ENCODE measurements around the gene PCDH9.

Gene PCDH9

DNA sequence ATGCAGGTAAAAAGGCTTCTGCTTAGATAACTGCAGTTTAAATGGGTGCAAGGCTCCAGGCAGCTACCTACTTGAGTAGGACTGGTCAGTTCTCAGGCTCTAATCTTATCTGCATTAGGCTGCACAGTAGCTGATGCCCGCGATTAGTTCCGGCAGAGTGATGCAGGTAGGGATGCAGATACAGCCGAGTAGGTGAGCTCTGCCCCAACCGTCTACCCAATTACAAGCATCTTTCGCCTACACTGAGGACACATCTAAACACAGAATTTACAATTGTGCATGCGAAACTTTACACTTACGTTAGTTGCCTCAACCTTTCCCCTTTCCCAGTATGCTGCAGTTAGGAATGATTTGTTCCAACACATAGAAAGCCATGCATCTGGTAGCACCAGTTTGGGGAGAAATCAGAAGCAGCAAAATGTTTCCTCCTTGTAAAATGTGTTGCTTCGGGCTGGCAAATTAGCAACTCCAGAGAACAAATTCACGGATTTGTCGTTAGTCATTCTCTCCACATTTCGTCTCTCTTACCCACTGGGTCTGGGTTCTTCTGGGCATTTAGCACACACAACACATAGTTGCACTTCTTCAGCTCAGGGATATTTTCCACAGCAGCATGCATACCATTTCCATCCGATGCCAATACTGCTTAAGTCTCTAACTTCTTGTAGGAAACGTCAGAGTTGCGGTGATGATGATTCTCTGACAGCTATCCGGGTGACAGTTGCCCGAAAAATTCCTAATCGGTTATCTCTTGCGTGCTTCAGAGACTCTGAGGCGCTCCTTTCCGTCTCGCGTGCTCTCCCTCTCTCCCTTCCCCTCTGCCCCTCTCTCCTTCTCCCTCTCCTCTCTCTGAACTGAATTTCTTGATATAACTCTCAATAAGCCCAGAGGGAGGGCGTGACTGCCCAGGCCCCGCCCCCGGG, at the start of gene PCDH9:
Gene PCDH9 (minus strand): TSS at position 856 of the 923 bp plus-strand sequence. CDS start 1,896 bp downstream, outside the sequence.
- peak; percentile 20 to 40 for DNase-seq

- no peak for DNase-seq
These were observed 48.1 kb upstream of the PCDH9 start for GRCh38 chr13:67278235-67278634.

DNA sequence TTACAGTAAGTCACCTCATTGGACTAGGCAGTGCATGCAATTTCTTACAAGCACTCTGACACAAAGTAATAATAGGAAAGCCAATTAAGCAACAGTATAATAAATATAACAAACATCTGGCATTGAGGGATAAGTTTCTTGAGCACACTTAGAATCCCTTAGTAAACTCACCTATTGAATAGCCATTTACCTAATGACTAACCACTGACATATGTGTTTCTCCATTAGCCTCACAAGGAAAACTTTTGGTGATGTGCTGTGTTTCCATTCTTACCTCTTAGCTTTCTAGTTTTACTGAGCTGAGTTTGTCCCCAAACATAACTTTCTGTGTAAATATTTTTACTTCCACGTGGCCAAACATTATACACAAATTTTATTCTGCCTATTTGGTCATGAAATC, 47.4 kb upstream of the PCDH9 start:
- no peak for DNase-seq

GRCh38 chr13:67275351-67275960, 45.3 kb upstream of the PCDH9 start:
- no peak for DNase-seq

GRCh38 chr13:67273001-67273400, 42.9 kb upstream of the PCDH9 start:
- no peak for DNase-seq

DNA sequence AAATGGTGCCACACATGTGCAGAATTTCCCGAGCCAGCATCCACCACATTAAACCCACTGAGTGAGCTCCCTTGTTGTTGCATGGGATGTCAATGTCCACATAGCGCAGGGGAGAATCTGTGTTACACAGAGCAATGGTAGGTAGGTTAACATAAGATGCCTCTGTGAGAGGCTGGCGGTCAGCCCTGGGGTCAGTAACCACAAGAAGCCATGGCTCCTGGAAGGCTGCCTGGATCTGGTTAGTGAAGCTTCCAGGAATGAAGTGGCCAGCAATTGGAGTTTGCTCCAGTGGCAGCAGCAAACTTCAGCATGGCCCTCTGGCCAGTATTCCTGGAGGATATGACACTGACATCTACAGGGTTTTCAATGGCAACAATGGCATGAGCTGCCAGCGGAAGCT, 37.0 kb upstream of the PCDH9 start:
- no peak for DNase-seq

GRCh38 chr13:67259208-67259607, 29.1 kb upstream of the PCDH9 start:
- DNase-seq, result no peak

DNA sequence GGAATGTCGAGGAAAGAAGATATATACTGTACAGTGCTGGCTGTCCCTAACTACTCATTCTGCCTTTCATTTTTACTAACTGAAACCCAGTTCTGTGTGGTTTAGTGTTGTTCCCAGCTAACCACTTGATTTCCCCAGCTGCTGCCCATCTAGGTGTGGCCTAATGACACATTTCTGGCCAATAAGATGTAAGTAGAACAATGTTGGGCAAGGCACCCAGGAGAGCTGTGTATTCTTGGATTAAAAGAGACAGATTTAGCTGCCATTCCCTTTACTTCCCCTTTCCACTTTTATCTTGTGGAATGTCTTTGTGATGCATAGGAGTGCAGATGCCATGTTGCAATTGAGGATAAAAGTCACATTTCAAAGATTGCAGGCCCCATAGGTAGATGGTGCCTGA, 28.3 kb upstream of the PCDH9 start:
- no peak for DNase-seq

DNA sequence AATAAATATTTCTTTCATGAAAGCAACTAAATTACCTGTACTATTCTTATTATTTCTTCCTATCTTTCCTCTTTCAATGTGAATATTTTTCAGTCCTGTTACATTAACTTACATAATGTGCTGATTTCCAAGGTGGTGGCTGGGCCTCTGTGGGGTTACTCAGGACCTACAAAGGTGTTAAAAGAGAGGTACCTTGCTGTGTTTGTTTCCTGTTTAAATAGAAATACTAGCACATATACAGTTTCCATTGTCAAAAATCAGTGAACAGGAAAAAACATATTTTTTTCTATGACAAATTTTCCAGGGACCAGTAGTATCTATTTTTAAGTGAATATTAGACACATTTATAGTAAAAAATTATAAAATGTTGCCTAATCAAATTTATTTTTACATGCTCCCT, 8.7 kb upstream of the PCDH9 start:
- DNase-seq, result no peak

- no peak for DNase-seq
These were observed 8.2 kb upstream of the PCDH9 start for GRCh38 chr13:67238277-67238859.

DNA sequence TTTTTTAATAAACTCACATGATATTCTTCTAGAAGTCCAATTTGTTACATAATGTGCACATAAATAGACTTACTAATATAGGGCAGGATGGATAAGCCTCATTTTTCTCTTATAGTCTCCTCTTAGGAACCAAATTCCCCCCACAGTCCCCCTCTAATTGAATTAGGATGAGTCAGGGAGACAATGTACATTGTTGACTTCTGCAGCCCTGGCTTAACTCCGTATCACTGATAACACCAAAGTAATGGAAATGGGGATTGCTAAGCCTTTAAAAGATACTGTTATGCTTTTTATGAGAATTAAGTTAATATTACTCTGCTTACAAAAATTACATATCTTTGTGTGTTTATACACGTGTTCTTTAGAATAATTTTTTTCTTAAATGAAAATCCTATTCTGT, 5.1 kb upstream of the PCDH9 start:
- no peak for DNase-seq

- DNase-seq, result no peak
These were observed 2.2 kb upstream of the PCDH9 start for GRCh38 chr13:67232384-67232783.

DNA sequence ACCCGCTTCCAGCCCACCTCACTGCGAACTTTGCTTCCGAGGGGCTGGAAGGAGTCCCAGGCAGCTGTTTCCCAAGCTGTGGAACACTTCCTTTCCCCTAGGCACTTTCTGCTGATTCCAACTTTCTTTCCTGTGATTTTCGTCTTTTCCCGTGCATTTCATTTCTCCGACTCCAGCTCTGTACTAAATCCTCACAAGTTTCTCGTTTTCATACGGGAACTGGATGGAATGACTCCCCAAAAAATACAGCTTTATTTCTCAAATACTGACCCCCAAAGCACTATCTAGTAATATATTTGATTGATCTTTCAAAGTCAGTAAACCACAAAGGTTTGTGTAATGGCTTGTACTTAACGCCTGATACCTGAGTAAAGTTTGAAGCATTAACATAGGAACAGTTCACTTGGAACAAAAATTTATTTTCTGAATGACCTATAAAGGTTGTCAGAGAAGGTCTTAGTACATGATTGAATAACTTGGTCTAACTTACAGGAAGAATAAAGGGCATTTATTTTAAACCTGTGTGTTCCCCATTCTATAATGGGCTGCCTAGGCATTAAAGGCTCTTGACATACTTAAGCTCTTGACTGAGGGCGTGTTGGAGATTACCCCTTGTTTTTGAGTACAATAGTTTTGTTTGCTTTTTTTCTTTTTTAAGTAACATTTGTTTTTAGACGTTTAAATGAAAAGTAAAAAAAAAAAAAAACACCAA, 1.3 kb upstream of the PCDH9 start:
- DNase-seq, result no peak

DNA sequence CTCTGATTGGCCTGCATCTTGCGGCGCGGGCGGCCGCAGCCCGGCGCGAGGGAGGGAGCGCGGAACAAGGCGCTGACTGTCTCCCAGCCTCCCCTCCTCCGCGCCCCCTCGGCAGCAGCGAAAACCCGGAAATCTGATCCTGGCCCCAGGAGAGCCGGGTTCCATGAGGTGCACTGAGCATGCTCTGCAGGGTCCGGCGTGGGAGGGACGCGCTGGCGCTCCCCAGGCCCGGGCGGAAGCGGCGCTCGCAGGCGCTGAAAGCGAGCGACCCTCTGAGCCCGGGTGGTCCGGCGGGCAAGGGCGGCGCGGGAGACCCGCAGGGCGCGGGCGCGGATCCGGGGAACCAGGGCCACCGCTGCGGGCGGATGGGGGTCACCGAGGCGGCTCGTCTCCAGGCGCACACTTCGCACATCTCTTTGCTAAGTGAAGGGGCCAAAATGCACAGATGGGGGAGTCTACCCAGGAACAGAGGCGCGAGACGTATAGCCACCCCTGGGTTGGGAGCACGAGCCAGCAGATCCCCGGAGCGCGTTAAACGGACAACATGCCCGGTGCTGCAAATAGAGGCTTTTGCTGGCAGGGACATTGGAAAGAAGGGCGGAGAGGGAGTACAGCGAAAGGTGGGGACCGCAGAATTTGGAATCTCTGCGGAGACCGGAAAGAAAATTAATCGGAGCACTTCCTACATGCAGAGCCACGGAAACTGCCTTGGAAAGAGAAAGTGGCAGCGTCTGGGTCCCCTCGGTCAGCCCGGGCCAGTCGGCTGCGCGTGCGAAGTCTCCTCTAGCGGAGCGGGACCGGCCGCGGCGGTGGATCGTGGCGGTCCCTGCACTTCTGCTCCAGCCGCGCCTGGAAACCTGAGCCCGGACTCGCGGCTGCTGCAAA, 510 bp upstream of the PCDH9 start:
- peak; percentile 79 to 96 for DNase-seq

GRCh38 chr13:67228916-67229315, 1.2 kb downstream of the PCDH9 start:
- no peak for DNase-seq

- no peak for DNase-seq
These were observed 2.1 kb downstream of the PCDH9 start for GRCh38 chr13:67228031-67228430.

- DNase-seq, result no peak
These were observed 2.8 kb downstream of the PCDH9 start for GRCh38 chr13:67227131-67227983.

GRCh38 chr13:67226696-67227095, 3.4 kb downstream of the PCDH9 start:
- DNase-seq, result no peak

DNA sequence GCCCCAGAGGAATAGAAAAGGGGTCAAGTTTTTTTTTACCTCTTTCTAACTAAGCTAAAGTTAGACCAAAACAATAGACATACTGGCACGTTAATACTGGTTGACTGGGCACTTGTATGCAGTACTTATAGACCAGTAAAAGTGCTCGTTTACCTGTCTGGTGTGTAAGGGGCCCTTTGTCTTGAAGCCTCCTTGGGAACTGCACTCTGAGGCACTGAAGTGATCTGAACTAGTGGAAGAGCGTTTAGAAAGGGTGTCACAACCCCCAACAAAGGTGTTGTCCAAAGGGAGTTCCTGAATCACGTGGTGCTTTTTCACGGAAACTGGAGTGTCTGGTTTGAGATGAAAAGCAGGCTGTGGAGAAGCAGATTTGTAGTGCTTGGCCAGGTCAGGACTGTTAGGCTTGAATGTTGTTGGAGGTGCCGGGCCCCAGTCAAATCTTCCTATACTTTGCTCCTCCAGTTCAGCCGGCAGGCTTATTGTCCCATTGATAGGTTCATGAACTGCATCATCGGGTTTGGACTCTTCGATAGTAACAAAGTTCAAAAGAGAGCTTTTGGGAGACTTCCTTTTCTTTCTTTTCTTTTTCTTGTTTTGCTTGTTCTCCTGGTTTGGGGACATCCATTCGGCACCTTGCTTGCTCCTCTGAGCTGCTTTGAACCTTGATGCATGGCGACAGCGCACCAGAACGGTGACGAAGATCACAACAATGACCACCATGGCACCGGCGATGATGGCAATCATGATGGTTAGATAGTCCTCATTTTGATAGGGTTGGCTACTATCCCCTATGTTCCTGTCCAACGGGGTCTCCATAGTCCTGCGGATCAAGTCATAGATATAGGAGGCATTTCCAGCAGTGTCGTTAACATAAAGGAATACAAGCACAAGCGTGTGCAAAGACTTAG, 4.6 kb downstream of the PCDH9 start:
- no peak for DNase-seq

Data from cerebellar nuclear complex (tissue), 1 donor.